A549 treated with Mapracorat at 1 μM for 4 hours (cell line): Measurements from ENCODE around the gene LRRK1. TPM values are rescaled to one million over a fixed set of nuclear protein-coding genes. Genes with fewer than 3 reads are reported as not detected.

Experiments used
- total RNA-seq: library from RNA; stranded (reverse); fragments of 200-300 nt; extraction: Qiagen RNA extraction; gene quantifications from 5 replicates; pipeline ENCODE4 v1.2.3, GENCODE V29; 2022

LRRK1 gene, protein sequence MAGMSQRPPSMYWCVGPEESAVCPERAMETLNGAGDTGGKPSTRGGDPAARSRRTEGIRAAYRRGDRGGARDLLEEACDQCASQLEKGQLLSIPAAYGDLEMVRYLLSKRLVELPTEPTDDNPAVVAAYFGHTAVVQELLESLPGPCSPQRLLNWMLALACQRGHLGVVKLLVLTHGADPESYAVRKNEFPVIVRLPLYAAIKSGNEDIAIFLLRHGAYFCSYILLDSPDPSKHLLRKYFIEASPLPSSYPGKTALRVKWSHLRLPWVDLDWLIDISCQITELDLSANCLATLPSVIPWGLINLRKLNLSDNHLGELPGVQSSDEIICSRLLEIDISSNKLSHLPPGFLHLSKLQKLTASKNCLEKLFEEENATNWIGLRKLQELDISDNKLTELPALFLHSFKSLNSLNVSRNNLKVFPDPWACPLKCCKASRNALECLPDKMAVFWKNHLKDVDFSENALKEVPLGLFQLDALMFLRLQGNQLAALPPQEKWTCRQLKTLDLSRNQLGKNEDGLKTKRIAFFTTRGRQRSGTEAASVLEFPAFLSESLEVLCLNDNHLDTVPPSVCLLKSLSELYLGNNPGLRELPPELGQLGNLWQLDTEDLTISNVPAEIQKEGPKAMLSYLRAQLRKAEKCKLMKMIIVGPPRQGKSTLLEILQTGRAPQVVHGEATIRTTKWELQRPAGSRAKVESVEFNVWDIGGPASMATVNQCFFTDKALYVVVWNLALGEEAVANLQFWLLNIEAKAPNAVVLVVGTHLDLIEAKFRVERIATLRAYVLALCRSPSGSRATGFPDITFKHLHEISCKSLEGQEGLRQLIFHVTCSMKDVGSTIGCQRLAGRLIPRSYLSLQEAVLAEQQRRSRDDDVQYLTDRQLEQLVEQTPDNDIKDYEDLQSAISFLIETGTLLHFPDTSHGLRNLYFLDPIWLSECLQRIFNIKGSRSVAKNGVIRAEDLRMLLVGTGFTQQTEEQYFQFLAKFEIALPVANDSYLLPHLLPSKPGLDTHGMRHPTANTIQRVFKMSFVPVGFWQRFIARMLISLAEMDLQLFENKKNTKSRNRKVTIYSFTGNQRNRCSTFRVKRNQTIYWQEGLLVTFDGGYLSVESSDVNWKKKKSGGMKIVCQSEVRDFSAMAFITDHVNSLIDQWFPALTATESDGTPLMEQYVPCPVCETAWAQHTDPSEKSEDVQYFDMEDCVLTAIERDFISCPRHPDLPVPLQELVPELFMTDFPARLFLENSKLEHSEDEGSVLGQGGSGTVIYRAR (N-terminal part only)
- total RNA-seq: 12.6 to 19.9 TPM (median 18.0 TPM) in 5 replicates

DNA sequence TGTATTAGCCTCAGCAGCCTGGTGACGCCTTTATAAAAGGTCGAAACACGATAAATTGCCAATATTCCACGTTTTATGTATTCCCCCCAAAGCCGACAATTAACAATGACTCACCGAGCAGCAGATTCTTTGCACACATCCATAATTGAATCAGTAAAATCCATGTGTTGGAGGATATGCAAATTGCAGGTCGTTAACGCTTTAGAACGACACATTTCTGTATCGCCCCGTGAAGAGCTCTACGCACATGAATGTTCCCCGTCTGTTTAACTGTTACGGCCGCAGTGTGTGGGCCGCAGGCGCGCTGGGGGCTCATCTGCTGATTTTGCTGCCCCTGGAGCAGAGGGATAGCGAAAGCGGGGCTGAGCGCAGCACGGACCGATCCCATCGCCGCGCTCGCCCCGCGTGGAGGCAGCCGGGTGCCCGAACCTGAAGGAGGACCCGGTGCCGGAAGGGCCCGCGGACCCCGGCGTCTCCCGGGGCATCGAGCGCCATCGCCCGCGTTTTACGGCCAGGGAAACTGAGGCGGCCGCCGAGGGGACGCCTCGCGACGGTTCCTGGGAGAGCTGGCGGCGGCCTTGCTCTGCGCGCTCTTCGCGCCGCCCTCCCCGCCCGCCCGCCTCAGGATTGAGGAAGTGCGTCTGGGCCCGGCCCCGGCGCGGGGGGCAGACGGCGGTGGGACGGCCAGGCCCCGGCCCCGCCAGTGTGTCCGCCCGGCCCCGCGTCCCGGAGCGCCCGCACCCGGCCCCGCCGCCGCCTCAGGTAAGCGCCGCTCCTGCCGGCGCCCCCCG lies at the start of gene LRRK1:
Gene LRRK1, plus strand, starts transcription at position 668 of the 791 bp plus-strand sequence. CDS start 5,276 bp downstream, outside the sequence.

DNA sequence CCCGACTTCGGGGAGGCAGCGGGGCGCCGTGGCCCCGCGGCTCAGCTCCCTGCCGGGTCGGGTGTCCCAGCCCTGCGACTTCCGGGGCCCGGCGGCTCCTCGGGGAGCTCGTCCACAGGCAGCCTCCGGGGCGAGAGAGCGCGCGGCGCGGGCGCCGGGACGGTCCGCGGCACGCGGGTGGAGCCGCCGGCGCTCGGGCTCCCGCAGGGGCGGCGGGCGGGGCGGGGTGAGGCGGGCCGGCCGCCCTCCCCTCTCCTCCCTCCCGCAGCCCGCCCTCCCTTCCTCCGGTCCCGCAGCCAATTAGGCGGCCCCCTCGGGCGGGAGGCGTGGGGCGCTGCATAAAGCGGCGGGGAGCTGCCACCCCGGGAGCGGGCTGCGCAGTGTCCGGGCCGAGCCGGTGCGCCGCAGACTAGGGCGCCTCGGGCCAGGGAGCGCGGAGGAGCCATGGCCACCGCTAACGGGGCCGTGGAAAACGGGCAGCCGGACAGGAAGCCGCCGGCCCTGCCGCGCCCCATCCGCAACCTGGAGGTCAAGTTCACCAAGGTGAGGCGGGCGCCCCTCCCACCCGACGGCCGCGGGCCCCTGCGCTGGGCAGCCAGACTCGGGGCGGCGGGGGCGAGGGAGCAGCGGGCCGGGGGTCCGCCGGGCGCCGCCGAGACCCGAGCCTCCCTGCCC lies 39.6 kb upstream of the LRRK1 start, which contains the start of gene ALDH1A3:
Gene ALDH1A3, plus strand, starts transcription at position 368 of the 675 bp plus-strand sequence. Its CDS starts 77 bp downstream, at position 445.

Other genes starting within 250 kb of the LRRK1 start
- 15.1 to 16.5 TPM (median 15.9 TPM) in 5 replicates for gene ALDH1A3, start 39.5 kb upstream of the LRRK1 start, total RNA-seq